ENCODE measurements around the gene RIPOR3.

DNA sequence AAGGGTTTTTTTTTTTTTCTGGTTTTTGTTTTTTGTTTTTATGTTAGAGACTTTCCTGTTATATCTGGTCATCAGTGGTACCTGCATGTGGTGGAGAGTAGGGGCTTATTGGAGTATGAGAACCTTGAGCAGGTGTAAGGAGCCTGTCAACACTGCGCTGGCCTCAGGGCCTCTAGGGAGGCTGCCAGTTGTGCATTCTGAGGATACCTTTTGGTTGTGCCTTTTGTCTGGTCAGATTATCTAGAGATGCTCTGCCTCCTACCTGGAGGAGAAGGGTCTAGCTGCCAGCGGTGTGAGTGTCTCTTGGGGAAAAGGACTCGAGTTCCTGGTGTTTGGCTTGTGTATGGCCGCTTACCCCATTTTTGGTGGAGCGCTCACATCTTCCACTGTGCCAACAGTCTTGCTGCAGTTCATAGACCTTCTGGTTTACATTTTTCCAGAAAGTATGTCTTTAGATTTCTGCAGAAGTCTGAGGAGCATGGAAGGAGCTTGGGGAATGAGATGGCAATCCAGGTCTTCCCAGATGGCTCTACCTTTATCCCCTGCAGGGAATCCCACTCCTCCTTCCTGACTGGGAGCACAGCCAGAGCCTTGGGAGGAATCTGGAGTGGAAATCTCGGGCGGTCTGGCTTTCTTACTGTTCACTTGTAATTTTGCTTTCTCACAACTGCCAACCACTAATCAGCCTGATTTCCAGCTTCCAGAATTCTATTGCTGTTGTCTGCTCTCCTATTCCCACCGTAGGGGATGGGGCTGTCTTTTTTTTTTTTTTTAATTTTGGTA, 131.3 kb downstream of the RIPOR3 start:
- no peak for TF ChIP-seq POLR2A (IDR thresholded peaks at IDR 0.05)
- TF ChIP-seq, protein P1, sequence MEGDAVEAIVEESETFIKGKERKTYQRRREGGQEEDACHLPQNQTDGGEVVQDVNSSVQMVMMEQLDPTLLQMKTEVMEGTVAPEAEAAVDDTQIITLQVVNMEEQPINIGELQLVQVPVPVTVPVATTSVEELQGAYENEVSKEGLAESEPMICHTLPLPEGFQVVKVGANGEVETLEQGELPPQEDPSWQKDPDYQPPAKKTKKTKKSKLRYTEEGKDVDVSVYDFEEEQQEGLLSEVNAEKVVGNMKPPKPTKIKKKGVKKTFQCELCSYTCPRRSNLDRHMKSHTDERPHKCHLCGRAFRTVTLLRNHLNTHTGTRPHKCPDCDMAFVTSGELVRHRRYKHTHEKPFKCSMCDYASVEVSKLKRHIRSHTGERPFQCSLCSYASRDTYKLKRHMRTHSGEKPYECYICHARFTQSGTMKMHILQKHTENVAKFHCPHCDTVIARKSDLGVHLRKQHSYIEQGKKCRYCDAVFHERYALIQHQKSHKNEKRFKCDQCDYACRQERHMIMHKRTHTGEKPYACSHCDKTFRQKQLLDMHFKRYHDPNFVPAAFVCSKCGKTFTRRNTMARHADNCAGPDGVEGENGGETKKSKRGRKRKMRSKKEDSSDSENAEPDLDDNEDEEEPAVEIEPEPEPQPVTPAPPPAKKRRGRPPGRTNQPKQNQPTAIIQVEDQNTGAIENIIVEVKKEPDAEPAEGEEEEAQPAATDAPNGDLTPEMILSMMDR (IDR thresholded peaks at IDR 0.05): no peak
